Left ventricle myocardium inferior (tissue), 1 donor: ENCODE results near the gene NKX6-2. TPM values are rescaled to one million over a fixed set of nuclear protein-coding genes. Genes with fewer than 3 reads are reported as not detected.
"Not testable (repeated sequence)": the region's sequence is repeated elsewhere in the genome, so short reads cannot be mapped to it uniquely, and the experiment has no call there.

Source experiments
- DNase-seq: peaks from one replicate; pipeline ENCODE4 v3.0.0-alpha.2; 2020
- H3K27ac ChIP-seq: fragments of 200-600 bp; replicated peaks from 2 replicates; pipeline ENCODE4 v1.8.0; 2021
- H3K27me3 ChIP-seq: fragments of 200-600 bp; 2 replicates; pipeline ENCODE4 v1.8.0; 2021; ENCODE audit warnings: low read depth
- H3K36me3 ChIP-seq: fragments of 200-600 bp; 2 replicates; pipeline ENCODE4 v1.8.0; 2021
- H3K4me1 ChIP-seq: fragments of 200-600 bp; 2 replicates; pipeline ENCODE4 v1.8.0; 2021
- H3K4me3 ChIP-seq: fragments of 200-600 bp; 2 replicates; pipeline ENCODE4 v1.8.0; 2021; ENCODE audit warnings: mild to moderate bottlenecking, moderate library complexity
- H3K9me3 ChIP-seq: fragments of 200-600 bp; replicated peaks from 2 replicates; pipeline ENCODE4 v1.8.0; 2021
- CTCF ChIP-seq: fragments of 200-600 bp; IDR thresholded peaks from 2 replicates; pipeline ENCODE4 v1.8.0; 2021; ENCODE audit warnings: antibody characterized with exemption, mild to moderate bottlenecking, borderline replicate concordance
- intact Hi-C: fragments of 100-400 bp; cut with micrococcal nuclease; formaldehyde crosslinking; loops from one replicate; pipeline ENCODE4 v1.11.0; 2022
- total RNA-seq: library from RNA; stranded (reverse); fragmentation: NEBNext Ultra II Directional; extraction: Animal tissue kit (Norgen Biotek cat#: 25700); gene quantifications from one replicate; pipeline ENCODE4 v1.2.1, GENCODE V29; 2021
- donor health status: DM: no; HTN: yes; CAD: no; lungs with severe emphysema.

The NKX6-2 gene
- total RNA-seq, 1 donor from 2014 or later, result not detected

- no peak for DNase-seq
- no peak for TF ChIP-seq CTCF
- H3K27me3 ChIP-seq, result no peaks in the 10 kb centered on the region
- H3K9me3 ChIP-seq, result no peaks in the 10 kb centered on the region
- intact Hi-C loops, result no loop called here
- no peaks in the 10 kb centered on the region for H3K4me1 ChIP-seq
- H3K4me3 ChIP-seq, result no peak overlapping the region
- no peak overlapping the region for H3K27ac ChIP-seq
- peaks cover 51% of the 10 kb centered on the region for H3K36me3 ChIP-seq
Observed at GRCh38 chr10:132774181-132774901, 11.6 kb downstream of the NKX6-2 start.

- H3K36me3 ChIP-seq, result peaks cover 50% of the 10 kb centered on the region
- H3K4me1 ChIP-seq, H3K4me3 ChIP-seq, H3K27ac ChIP-seq, H3K9me3 ChIP-seq, intact Hi-C loops, DNase-seq, H3K27me3 ChIP-seq: not testable (repeated sequence)
Observed at GRCh38 chr10:132772816-132773215, 13.1 kb downstream of the NKX6-2 start.

- Histone ChIP-seq H3K4me3 (no peak overlapping the region), H3K9me3 (no peaks in the 10 kb centered on the region), H3K36me3 (peaks cover 48% of the 10 kb centered on the region), H3K4me1 (no peaks in the 10 kb centered on the region), H3K27me3 (no peaks in the 10 kb centered on the region), H3K27ac (no peak overlapping the region)
- no peak for TF ChIP-seq CTCF
- intact Hi-C loops, result no loop called here
- no peak for DNase-seq
Observed at GRCh38 chr10:132770061-132771021, 15.6 kb downstream of the NKX6-2 start.

- no peak overlapping the region for H3K27ac ChIP-seq
- H3K4me3 ChIP-seq, result no peak overlapping the region
- intact Hi-C loops, result no loop called here
- no peak for DNase-seq
- no peak for TF ChIP-seq CTCF
- no peaks in the 10 kb centered on the region for H3K9me3 ChIP-seq
- H3K4me1 ChIP-seq, result no peaks in the 10 kb centered on the region
- H3K27me3 ChIP-seq, result no peaks in the 10 kb centered on the region
- H3K36me3 ChIP-seq, result peaks cover 43% of the 10 kb centered on the region
Observed at GRCh38 chr10:132768346-132769248, 17.4 kb downstream of the NKX6-2 start.

- no peak for DNase-seq
- intact Hi-C loops, result no loop called here
- Histone ChIP-seq H3K4me1 (no peaks in the 10 kb centered on the region), H3K27me3 (no peaks in the 10 kb centered on the region), H3K4me3 (no peak overlapping the region), H3K36me3 (peaks cover 36% of the 10 kb centered on the region), H3K27ac (no peak overlapping the region), H3K9me3 (peaks cover 4% of the 10 kb centered on the region)
- TF ChIP-seq CTCF, result no peak
Observed at GRCh38 chr10:132766291-132766690, 19.7 kb downstream of the NKX6-2 start.
